ENCODE measurements around the gene KMT5C.

KMT5C gene

DNA sequence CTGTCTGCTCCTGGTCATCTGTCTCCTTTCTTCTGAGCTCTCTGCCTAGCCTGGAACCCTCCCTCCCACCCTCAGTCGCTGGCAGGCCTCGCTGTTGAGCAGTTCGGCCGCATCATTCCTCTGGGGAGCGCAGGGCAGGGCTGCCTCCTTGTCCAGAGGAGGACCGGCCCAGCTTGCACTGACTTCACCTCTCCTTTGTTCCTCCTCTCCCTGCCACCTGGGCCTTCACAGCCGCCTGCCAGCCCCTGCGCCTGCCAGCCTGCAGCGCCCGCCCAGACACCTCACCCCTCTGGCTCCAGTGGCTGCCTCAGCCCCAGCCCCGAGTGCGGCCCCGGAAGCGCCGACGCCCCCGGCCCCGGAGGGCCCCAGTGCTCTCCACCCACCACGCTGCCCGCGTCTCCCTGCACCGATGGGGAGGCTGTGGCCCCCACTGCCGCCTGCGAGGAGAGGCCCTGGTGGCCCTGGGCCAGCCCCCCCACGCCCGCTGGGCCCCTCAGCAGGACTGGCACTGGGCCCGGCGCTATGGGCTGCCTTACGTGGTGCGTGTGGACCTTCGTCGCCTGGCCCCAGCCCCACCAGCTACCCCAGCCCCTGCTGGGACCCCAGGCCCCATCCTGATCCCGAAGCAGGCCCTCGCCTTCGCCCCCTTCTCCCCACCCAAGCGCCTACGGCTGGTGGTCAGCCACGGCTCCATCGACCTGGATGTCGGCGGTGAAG is 7.2 kb downstream of the KMT5C start:
- FAIRE-seq = no peak
- DNase-seq (ENCODE audit: low spot score) = no peak

GRCh38 chr19:55347442-55348009 is 7.8 kb downstream of the KMT5C start:
- DNase-seq (ENCODE audit: low spot score) (no peak), FAIRE-seq (no peak)

- FAIRE-seq = no peak
- DNase-seq (ENCODE audit: low spot score) = no peak
Measured at GRCh38 chr19:55348317-55349034, 8.8 kb downstream of the KMT5C start.

- no peak for FAIRE-seq
- no peak for DNase-seq (ENCODE audit: low spot score)
Measured at GRCh38 chr19:55350620-55351315, 11.1 kb downstream of the KMT5C start.

DNA sequence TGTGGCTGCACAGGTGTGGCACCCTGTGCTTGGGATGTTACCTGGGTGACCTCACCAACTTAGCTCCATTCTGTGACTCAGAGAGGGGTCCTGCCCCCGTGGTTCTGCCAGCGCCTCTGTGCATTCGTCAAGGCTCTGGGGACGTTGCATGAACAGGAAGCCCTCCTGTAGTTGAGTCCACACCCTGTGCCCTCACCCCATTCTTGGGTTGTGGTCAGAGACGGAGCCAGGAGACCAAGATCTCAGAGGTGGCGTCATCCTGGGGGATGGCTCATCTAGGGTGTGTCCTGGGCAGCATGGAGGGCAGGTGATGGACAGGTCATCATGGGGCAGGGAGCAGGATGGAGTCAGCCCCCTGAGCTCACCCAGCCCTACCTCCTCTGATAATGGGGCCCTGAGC is 12.4 kb downstream of the KMT5C start:
- FAIRE-seq = no peak
- no peak for DNase-seq (ENCODE audit: low spot score)

GRCh38 chr19:55352549-55353145 is 13.0 kb downstream of the KMT5C start:
- DNase-seq (ENCODE audit: low spot score) (no peak), FAIRE-seq (no peak)

DNA sequence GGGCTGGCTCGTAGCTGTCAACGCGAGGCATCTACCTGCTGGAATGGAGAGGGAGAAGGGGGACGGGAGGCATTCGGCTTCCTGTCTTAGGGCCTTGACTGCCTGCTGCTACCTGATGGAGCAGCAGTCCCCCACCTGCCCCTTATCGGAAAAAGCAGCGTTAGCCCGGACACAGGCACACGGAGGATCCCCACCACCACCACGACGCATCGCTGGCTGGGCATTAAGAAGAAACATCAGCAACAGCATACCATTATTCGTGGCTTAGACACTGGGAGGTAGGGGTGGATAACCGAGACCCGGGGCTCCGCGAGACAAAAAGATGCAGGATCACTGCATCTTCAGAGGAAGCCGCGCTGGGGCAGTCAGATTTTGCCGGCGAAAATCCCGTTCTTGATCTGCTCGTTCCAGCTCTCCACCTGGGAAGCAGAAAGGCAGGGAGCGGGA is 13.7 kb downstream of the KMT5C start:
- FAIRE-seq (no peak), DNase-seq (ENCODE audit: low spot score) (no peak)

DNA sequence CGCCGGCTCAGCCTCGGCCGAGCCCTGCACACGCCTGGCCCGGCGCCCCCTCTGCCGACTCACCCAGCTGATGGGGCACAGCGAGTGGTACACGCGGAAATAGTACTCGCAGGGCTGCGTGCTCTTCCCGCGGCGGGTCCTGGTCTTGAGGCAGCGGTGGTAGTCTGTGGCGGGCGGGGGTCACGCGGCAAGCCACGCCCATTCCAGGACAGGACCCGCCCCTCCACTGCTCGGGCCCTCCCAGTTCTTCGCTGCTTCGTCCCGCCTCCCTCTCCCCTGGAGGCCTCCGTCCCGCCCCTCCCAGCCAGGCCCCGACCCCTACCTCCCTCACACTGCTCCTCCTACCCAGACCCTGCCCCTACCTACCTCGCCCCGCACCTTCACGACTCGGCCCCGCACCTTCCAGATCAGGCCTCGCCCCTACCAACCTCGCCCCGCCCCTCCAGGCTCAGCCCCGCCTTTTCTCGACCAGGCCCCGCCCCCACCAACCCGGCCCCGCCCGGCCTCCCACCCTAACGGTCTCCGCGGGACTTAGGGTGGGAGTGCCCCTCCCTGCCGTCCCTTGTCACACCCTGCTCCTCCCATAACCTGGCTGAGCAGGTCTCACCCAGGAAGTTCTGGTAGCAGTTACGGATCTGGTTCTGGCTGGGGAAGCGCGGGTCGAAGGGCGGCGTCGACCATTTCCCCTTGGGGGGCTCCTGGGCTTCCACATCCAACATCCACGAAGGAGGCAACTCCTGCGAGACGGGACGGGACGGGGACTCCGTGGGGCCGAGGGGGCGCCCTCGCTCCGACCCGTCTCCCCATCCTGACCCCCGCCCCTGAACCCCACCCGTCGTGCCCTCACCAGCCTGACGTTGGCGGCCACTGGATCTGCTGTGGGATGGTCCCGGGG is 14.4 kb downstream of the KMT5C start:
- FAIRE-seq (no peak), DNase-seq (ENCODE audit: low spot score) (no peak)

DNA sequence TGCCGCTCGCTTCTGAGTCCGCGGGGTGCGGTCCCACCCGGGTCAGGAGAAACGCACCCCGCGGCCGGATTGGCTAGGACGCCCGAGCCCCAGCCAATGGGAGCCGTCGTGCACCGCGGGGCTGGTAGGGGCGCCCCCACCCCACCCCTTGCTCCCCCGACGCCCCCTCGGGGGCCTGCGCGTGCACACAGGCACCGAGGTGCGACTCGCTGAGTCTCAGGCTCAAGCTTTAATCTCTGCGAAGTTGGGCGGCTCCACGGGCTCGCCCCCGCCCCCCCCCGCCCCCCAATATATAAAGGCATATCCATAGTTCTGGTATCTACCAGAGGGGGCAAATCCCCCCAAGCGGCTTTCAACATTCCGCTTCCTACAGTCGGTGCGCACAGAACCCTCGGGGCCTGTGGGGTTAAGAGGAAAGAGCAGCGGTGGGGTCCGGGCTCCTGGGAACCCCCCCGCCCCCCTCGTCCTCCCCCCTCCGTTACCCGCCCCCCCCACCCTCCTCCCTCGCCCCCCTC is 15.1 kb downstream of the KMT5C start, which contains the start of gene COX6B2:
TSS of gene COX6B2 (minus strand) at position 22 of the 515 bp plus-strand sequence. CDS start 198 bp downstream, outside the sequence.
- no peak for DNase-seq (ENCODE audit: low spot score)
- no peak for FAIRE-seq

DNA sequence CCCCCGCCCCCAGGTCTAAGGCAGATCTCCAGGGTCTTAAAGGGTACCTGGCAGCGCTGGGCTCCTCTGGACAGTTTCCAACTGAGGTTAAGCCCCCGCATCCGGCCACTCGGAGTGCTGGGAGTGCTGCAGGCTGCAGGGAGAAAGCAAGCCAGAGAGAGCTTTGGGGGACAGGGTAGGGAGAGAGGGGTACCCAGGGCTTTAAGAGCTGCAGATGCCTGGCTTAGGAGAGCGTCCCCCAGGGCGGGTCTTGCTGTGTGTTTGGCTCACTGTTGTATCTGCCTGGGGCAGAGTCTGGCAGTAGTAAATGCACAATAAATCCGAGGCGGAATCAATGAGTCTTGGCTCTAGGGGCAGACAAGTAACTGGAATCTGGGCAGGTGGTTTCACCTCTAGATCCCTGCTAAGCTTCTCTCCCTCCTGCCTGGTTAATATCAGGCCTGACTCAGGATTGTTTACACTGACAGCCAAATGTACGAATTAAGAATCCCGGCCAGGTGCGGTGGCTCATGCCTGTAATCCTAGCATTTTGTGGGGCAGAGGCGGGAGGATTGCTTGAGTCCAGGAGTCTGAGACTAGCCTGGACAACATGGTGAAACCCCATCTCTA is 15.6 kb downstream of the KMT5C start:
- FAIRE-seq (no peak), DNase-seq (ENCODE audit: low spot score) (no peak)

- no peak for FAIRE-seq
- DNase-seq (ENCODE audit: low spot score) = no peak
Measured at GRCh38 chr19:55358493-55358892, 18.8 kb downstream of the KMT5C start.

GRCh38 chr19:55358943-55359908 is 19.6 kb downstream of the KMT5C start:
- no peak for DNase-seq (ENCODE audit: low spot score)
- no peak for FAIRE-seq

- DNase-seq (ENCODE audit: low spot score) (no peak), FAIRE-seq (no peak)
Measured at GRCh38 chr19:55360902-55361301, 21.2 kb downstream of the KMT5C start.

GRCh38 chr19:55362174-55362989 is 22.7 kb downstream of the KMT5C start:
- no peak for DNase-seq (ENCODE audit: low spot score)
- no peak for FAIRE-seq

DNA sequence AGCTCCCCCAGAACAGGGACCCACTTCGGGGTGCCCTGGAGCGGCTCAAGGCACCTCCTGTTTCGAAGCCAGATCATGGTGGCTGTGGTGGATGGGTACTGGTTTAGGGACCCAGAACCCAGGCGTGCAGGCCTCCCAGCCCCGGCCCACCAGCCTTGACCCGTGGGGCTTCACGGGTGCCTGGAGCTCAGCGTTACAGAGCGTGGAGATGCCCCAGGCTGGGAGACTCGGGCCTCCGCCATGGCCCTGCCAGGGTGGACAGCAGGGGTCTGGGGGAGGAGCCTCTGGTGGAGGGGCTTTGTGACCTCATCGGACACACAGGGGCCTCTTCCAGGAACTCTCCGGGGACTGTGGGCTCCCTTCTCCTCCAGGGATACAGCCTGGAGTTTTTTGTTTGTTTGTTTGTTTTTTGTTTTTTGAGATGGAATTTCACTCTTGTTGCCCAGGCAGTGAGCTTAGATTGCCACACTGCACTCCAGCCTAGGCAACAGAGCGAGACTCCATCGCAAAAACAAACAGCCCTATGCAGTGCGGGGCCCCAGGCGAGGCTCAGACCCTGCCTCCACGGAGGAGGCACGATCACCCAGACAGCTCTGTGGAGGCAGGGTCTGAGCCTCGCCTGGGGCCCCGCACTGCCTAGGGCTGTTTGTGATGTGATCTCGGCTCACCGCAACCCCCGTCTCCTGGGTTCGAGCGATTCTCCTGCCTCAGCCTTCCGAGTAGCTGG is 23.5 kb downstream of the KMT5C start, which contains the start of gene GARIN5B:
TSS of gene GARIN5B (minus strand) at position 271 of the 727 bp plus-strand sequence. CDS start at position 77, 194 bp downstream.
- FAIRE-seq (no peak), DNase-seq (ENCODE audit: low spot score) (no peak)

DNA sequence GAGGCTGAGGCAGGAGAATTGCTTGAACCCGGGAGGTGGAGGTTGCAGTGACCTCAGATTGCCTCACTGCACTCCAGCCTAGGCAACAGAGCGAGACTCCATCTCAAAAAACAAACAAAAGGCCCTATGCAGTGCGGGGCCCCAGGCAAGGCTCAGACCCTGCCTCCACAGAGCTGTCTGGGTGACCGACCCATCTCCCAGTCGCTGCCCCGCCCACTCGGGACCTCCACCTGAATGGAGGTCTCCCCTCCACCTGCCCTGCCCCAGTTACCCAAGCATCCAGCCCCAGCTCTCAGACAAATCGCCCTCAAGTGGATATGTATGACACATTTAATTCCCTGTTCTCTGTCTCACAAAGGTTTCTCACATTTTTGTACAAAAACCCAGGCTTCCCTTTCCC is 25.6 kb downstream of the KMT5C start:
- FAIRE-seq (no peak), DNase-seq (ENCODE audit: low spot score) (no peak)

- no peak for FAIRE-seq
Measured at GRCh38 chr19:55365964-55366363, 26.3 kb downstream of the KMT5C start.

More at GRCh38 chr19:55365964-55366363, 26.3 kb downstream of the KMT5C start:
- DNase-seq (ENCODE audit: low spot score) = no peak

Data from RCC 7860 (cell line).